ENCODE results near the gene GAREM2.

The GAREM2 gene

GRCh38 chr2:26224095-26224494 is 51.2 kb downstream of the GAREM2 start:
- DNase-seq: no peak

- DNase-seq: no peak
Observed at GRCh38 chr2:26229595-26229994, 56.7 kb downstream of the GAREM2 start.

- no peak for DNase-seq
Observed at GRCh38 chr2:26230806-26231205, 57.9 kb downstream of the GAREM2 start.

DNA sequence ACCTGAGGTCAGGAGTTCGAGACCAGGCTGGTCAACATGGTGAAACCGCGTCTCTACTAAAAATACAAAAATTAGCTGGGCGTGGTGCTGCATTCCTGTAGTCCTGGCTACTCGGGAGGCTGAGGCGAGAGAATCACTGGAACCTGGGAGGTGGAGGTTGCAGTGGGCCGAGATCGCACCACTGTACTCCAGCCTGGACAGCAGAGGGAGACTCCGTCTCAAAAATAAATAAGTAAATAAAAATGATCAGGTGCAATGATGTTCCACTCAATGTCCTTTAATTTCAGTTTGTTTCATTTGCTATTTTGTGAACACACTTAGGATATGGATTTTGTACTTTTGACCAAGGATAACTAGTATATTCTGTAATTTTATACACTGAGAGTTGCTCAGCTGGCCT is 62.2 kb downstream of the GAREM2 start:
- no peak for DNase-seq

DNA sequence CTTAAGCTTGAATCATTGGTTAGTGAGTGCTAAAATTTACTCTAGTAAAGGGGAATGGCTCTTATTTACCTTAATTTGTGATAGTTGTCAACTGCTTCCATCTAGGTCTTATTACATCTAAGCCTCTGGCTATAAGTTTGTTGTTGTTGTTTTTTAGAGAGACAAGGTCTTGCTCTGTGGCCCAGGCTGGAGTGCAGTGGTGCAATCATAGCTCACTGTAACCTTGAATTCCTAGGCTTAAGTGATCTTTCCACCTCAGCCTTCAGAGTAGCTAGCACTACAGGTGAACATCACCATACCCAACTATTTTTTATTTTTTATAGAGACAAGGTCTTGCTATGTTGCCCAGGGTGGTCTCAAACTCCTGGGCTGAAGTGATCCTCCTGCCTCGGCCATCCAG is 65.0 kb downstream of the GAREM2 start:
- no peak for DNase-seq

DNA sequence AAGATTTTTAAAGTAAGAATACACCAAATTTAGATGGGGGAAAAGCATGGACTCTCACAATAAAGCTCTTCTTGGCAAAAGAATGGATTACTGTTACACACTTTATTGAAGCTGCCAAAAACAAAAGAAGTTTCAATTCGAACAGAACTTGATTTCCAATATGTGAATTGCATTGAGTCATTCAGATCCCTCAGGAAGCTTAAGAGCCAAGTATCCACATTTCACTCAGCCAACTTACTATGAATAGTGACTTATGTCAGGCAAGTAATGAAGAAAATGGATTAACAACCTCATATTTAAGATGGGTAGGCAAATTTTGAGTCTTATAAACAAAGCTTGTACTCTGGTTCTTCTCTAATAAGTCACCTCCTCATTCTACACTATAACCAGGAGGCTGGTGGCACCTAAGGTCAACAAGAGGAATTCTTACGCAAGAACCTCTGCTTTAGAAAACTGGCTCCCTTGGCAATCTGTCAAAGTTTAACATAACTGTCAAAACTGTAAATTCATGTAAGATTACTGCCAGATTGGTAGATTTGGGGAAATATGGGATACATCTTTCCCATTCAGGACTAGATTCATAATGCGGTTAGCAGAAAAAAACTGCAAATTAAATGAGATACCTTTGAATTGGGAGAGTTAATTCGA is 65.5 kb downstream of the GAREM2 start:
- DNase-seq: no peak
